GM06990 (cell line): ENCODE measurements around the gene PLXNB3.

ENCODE experiments used
- DNase-seq: peaks from one replicate; pipeline ENCODE4 v3.0.0-alpha.2; 2011; ENCODE audit not compliant: insufficient read length; ENCODE audit errors: extremely low read depth
- H3K27me3 ChIP-seq: replicated peaks from 2 replicates; pipeline ENCODE4 v1.6.0; 2011; ENCODE audit warnings: low read length; ENCODE audit not compliant: control insufficient read depth, insufficient read depth
- H3K36me3 ChIP-seq: 2 replicates; pipeline ENCODE4 v1.5.1; 2011; ENCODE audit warnings: low read length; ENCODE audit not compliant: control insufficient read depth, insufficient read depth
- H3K4me3 ChIP-seq: replicated peaks from 2 replicates; pipeline ENCODE4 v1.5.1; 2011; ENCODE audit warnings: low read depth, mild to moderate bottlenecking, control low read depth, low read length
- CTCF ChIP-seq: IDR thresholded peaks from 2 replicates; pipeline ENCODE4 v1.5.1; 2011; ENCODE audit warnings: low read length, control low read depth, mild to moderate bottlenecking, inconsistent platforms; ENCODE audit not compliant: insufficient read depth, poor library complexity, severe bottlenecking

Gene PLXNB3

GRCh38 chrX:153778684-153779101, 14.6 kb downstream of the PLXNB3 start:
- DNase-seq, result no peak
- peak; percentile 13 for TF ChIP-seq CTCF
- Histone ChIP-seq H3K36me3 (no peaks in the 10 kb centered on the region), H3K4me3 (no peak overlapping the region), H3K27me3 (no peaks in the 10 kb centered on the region; the same call in 1 of the 2 replicates)

- Histone ChIP-seq H3K4me3 (no peak overlapping the region), H3K36me3 (no peaks in the 10 kb centered on the region), H3K27me3 (no peaks in the 10 kb centered on the region; the same call in 1 of the 2 replicates)
- no peak for TF ChIP-seq CTCF
- no peak for DNase-seq
These were observed 16.0 kb downstream of the PLXNB3 start for GRCh38 chrX:153779891-153780677.

- Histone ChIP-seq H3K4me3 (no peak within 1 kb of the TSS), H3K27me3 (no peaks in the 10 kb centered on the region; the same call in 1 of the 2 replicates), H3K36me3 (no peaks in the 10 kb centered on the region)
- TF ChIP-seq CTCF, result no peak
- DNase-seq, result no peak
These were observed 16.8 kb downstream of the PLXNB3 start, which contains the start of gene SRPK3 for GRCh38 chrX:153780678-153781427. Gene SRPK3 (plus strand): TSS chrX:153781041. CDS start chrX:153781087, 46 bp downstream.

- Histone ChIP-seq H3K4me3 (no peak overlapping the region), H3K36me3 (no peaks in the 10 kb centered on the region), H3K27me3 (no peaks in the 10 kb centered on the region; the same call in 1 of the 2 replicates)
- DNase-seq, result no peak
- TF ChIP-seq CTCF, result no peak
These were observed 17.5 kb downstream of the PLXNB3 start for GRCh38 chrX:153781428-153782047.

GRCh38 chrX:153782313-153782712, 18.3 kb downstream of the PLXNB3 start:
- no peaks in the 10 kb centered on the region for H3K27me3 ChIP-seq
- TF ChIP-seq CTCF, result no peak
- H3K4me3 ChIP-seq, result no peak overlapping the region
- no peak for DNase-seq
- H3K36me3 ChIP-seq, result no peaks in the 10 kb centered on the region; the same call in none of the 2 replicates
